ENCODE data around the gene ABAT.

ABAT gene

DNA sequence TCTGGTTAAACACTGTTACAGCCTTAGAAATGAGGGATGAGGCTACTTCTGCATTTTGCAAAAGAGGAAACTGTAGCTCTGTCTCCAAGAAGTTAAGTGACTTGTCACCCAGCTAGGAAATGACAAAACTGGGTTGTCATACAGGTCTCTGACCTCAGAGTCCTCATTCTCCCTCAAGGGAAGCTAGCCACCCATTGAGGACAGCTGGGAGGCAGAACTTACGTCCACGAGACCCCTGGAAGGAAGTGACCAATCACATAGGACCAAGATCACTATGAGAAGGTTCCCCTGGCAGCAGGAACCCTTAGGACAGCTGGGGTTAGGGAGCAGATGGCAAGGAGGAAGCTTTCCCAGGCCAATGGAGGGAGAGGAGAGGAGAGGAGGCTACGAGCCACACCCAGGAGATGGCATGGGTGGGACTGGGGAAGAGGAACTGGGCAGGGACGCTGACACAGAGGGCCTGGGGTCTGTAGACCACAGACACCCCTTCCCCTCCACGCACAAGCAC is 41.7 kb upstream of the ABAT start:
- Histone ChIP-seq H3K9me3 (ENCODE audit: insufficient read depth, low read length) (no peaks in the 10 kb centered on the region), H3K27ac (ENCODE audit: low read length) (no peak overlapping the region), H4K20me1 (ENCODE audit: insufficient read depth, low read length) (no peaks in the 10 kb centered on the region), H3K4me3 (ENCODE audit: low read length) (no peak overlapping the region), H3K27me3 (ENCODE audit: low read depth, low read length) (no peaks in the 10 kb centered on the region), H3K79me2 (ENCODE audit: low read length) (no peaks in the 10 kb centered on the region), H3K9ac (ENCODE audit: low read length) (no peak overlapping the region), H2AFZ (ENCODE audit: low read depth, low read length) (no peak overlapping the region), H3K4me1 (ENCODE audit: low read length) (no peaks in the 10 kb centered on the region), H3K4me2 (ENCODE audit: low read length) (no peak overlapping the region), H3K36me3 (replicated peaks; ENCODE audit: low read depth, low read length) (peaks cover 52% of the 10 kb centered on the region)
- TF ChIP-seq, protein P1, sequence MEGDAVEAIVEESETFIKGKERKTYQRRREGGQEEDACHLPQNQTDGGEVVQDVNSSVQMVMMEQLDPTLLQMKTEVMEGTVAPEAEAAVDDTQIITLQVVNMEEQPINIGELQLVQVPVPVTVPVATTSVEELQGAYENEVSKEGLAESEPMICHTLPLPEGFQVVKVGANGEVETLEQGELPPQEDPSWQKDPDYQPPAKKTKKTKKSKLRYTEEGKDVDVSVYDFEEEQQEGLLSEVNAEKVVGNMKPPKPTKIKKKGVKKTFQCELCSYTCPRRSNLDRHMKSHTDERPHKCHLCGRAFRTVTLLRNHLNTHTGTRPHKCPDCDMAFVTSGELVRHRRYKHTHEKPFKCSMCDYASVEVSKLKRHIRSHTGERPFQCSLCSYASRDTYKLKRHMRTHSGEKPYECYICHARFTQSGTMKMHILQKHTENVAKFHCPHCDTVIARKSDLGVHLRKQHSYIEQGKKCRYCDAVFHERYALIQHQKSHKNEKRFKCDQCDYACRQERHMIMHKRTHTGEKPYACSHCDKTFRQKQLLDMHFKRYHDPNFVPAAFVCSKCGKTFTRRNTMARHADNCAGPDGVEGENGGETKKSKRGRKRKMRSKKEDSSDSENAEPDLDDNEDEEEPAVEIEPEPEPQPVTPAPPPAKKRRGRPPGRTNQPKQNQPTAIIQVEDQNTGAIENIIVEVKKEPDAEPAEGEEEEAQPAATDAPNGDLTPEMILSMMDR (IDR thresholded peaks at IDR 0.05; ENCODE audit: low read depth, low read length) = no peak

DNA sequence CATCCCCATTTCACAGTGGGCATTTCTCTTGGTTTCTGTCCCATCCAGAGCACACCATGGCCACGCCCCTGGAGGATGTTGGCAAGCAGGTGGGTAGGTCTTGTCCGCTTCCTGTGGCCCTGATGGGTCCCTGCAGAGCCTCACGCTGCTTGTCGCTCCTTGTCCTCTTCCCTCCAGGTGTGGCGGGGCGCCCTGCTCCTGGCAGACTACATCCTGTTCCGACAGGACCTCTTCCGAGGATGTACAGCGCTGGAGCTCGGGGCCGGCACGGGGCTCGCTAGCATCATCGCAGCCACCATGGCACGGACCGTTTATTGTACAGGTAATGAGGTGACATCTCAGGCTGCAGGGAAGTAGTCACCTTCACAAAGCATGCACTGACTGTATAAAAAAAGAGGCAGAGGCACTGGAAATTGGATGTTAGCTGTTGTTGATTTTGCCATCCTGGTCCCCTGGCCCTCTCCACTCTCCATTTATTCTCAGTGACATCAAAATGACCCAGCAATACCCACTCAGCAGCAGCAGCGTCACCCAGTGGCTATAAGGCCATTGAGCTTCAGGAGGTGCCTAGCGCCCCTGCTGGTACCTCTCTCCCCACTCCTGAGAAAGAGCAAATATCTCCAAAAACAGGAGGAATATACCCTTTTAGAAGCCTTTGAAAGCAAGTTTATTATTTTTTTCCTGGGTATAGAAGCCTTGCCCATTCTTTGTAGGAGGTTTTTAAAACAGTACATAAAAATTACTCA is 39.3 kb upstream of the ABAT start:
- Histone ChIP-seq H3K4me3 (ENCODE audit: low read length) (no peak overlapping the region), H3K9ac (ENCODE audit: low read length) (no peak overlapping the region), H3K4me2 (ENCODE audit: low read length) (no peak overlapping the region), H3K27ac (ENCODE audit: low read length) (no peak overlapping the region), H2AFZ (ENCODE audit: low read depth, low read length) (no peak overlapping the region), H3K9me3 (ENCODE audit: insufficient read depth, low read length) (no peaks in the 10 kb centered on the region), H3K36me3 (replicated peaks; ENCODE audit: low read depth, low read length) (peaks cover 41% of the 10 kb centered on the region), H4K20me1 (ENCODE audit: insufficient read depth, low read length) (no peaks in the 10 kb centered on the region), H3K79me2 (ENCODE audit: low read length) (no peaks in the 10 kb centered on the region), H3K27me3 (ENCODE audit: low read depth, low read length) (no peaks in the 10 kb centered on the region), H3K4me1 (ENCODE audit: low read length) (no peaks in the 10 kb centered on the region)
- TF ChIP-seq EZH2phosphoT487 (IDR thresholded peaks at IDR 0.05; ENCODE audit: low read depth) = no peak
- TF ChIP-seq, protein P1 (IDR thresholded peaks at IDR 0.05; ENCODE audit: low read depth, low read length) = peak; percentile 55

DNA sequence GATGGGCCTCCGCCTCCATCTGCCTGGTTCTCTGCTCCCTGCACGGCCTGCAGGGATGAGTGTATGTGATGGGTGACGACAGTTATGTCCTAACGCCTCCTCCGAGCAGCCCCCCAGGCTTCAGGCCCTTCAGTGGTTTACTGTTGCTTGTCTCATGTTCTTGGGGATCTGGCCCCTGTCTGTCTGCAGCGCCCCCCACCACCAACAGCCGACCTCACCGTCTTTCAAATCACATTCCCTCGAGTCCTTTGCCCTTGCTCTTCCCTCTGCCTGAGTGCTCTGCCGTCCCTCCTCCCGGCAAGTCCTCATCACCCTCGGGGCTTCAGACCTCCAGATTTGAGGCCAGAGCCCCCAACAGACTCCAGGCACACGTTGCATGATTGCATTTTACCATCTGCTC is 34.7 kb upstream of the ABAT start:
- Histone ChIP-seq H3K4me2 (ENCODE audit: low read length) (no peak overlapping the region), H3K36me3 (replicated peaks; ENCODE audit: low read depth, low read length) (peaks cover 43% of the 10 kb centered on the region), H3K9me3 (ENCODE audit: insufficient read depth, low read length) (no peaks in the 10 kb centered on the region), H3K27me3 (ENCODE audit: low read depth, low read length) (no peaks in the 10 kb centered on the region), H3K4me3 (ENCODE audit: low read length) (no peak overlapping the region), H3K9ac (ENCODE audit: low read length) (no peak overlapping the region), H3K79me2 (ENCODE audit: low read length) (no peaks in the 10 kb centered on the region), H3K4me1 (ENCODE audit: low read length) (no peaks in the 10 kb centered on the region), H3K27ac (ENCODE audit: low read length) (no peak overlapping the region), H4K20me1 (ENCODE audit: insufficient read depth, low read length) (no peaks in the 10 kb centered on the region), H2AFZ (ENCODE audit: low read depth, low read length) (no peak overlapping the region)
- TF ChIP-seq, protein P1 (IDR thresholded peaks at IDR 0.05; ENCODE audit: low read depth, low read length) = no peak
- TF ChIP-seq EZH2phosphoT487 (IDR thresholded peaks at IDR 0.05; ENCODE audit: low read depth) = no peak

DNA sequence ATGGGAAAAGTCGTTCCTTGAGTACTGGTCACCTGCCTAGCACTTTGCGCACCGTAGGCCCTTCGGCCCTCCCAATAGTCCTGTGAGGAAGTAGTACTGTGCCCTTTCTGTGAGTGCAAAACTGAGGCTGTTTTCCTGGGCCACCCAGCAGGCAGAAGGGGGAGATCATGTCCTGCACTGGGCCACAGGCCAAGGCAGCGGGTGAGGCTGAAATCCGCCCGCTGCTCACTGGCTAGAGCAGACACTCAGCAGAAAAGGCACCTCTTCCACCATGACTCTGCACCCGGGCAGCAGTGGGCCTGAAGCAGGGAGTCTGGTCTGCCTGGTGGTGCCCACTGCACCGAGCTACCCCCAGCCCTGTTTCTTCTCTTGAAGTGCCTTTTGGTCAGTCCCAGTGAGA is 32.7 kb upstream of the ABAT start:
- Histone ChIP-seq H3K79me2 (ENCODE audit: low read length) (no peaks in the 10 kb centered on the region), H3K9me3 (ENCODE audit: insufficient read depth, low read length) (no peaks in the 10 kb centered on the region), H3K27me3 (ENCODE audit: low read depth, low read length) (no peaks in the 10 kb centered on the region), H4K20me1 (ENCODE audit: insufficient read depth, low read length) (no peaks in the 10 kb centered on the region), H2AFZ (ENCODE audit: low read depth, low read length) (no peak overlapping the region), H3K4me2 (ENCODE audit: low read length) (no peak overlapping the region), H3K27ac (ENCODE audit: low read length) (no peak overlapping the region), H3K4me1 (ENCODE audit: low read length) (no peaks in the 10 kb centered on the region), H3K36me3 (replicated peaks; ENCODE audit: low read depth, low read length) (peaks cover 40% of the 10 kb centered on the region), H3K9ac (ENCODE audit: low read length) (no peak overlapping the region), H3K4me3 (ENCODE audit: low read length) (no peak overlapping the region)
- TF ChIP-seq, protein P1 (IDR thresholded peaks at IDR 0.05; ENCODE audit: low read depth, low read length) = no peak
- no peak for TF ChIP-seq EZH2phosphoT487 (IDR thresholded peaks at IDR 0.05; ENCODE audit: low read depth)
